GM12801 (cell line): Measurements from ENCODE around the gene VOPP1.

ENCODE experiments used
- CTCF ChIP-seq: IDR thresholded peaks from one replicate; pipeline ENCODE4 v1.5.1; 2011; ENCODE audit warnings: control low read depth; ENCODE audit not compliant: insufficient read length; ENCODE audit errors: extremely low read depth

The VOPP1 gene

DNA sequence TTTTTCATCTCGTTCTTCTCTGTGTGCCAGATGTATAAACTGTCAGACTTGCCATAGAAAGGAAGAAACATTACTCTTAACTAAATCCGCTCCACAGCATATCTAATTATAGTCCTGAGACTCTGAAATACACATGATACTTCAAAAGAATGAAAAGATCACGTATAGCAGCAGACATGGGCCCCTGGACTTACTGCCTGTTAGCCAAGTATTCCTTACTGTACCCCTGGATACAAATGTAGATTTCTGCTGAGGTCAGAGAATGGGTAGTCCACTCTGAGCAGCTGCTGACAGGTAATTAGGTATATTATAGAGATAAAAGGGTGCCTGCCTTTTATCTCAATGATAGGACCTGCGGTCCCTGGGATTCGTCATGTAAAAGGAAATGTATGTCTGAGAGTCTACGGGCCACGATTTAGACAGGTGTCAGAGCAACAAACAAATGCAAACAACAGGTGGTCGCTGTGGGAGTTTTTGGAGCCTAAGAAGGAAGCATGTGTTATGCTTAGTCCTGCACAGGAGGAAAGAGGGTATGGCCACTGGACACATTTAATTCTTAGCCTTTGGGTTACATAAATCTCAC is 69.4 kb downstream of the VOPP1 start:
- no peak for TF ChIP-seq CTCF

- no peak for TF ChIP-seq CTCF
Measured at GRCh38 chr7:55502124-55502857, 70.0 kb downstream of the VOPP1 start.

DNA sequence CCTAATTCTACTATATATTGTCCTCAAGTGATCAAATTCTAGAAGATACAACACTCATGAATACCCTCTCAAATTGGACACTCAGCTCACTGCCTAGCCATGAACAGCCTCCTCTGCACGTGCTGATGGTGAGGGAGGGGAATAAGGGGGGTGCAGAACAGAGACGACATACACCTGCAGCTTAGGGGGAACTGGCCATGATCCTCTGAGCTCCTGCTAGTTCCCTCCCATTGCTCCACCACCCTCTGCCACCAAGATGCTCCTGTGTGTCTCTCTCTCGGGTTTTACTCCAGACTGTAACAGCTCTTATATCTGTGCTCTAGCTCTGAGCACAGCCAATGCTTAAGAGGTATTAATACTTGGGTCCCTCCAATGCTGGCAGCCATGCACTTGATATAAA is 70.7 kb downstream of the VOPP1 start:
- no peak for TF ChIP-seq CTCF

DNA sequence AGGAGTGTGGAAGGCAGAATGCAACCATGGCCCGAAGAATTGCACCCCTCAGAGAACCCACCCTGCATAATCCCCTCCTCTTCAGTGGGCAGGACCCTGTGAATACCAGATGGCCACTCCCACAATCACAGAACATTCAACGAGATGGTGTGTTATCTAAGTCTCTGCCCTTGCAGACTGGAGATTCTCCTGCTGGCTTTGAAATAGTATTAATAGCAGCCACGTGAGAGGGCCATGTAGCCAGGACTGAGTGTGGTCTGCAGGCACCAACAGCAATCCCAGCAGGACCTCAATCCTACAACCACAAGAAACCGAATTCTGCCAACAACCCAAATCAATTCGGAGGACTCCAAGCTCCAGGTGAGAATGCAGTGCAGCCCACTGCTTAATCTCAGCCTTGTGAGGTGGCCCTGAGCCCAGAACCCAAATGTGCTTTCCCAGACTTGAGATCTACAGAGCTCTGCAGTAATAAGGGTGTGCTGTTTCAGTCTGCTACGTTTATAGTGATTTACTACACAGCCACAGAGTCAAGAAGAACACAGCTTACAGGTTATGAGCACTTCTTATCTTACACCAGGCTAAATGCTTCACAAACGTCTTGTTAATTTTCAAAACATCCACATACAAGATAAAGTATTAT is 72.1 kb downstream of the VOPP1 start:
- no peak for TF ChIP-seq CTCF

DNA sequence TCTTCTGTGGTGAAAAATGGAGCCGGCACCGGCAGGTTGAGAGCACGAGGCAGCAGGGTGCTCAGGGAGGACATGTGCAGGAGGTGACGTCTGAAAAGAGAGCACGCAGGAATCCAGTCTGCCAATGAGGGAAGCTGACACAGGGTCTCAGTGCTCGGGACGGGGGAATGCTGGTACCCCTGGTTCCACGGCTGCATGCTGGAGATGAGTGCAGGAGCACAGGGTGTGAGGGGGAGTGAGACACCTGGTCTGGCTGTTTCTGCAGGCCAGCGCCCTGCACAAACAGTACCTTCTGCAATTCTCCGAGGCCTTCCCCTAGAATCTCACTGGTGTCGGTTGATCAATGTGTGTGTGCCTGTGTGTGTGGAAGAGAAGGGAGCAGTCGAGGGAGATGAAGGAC is 72.7 kb downstream of the VOPP1 start:
- TF ChIP-seq CTCF, result no peak

- TF ChIP-seq CTCF, result no peak
Measured at GRCh38 chr7:55498770-55499169, 73.5 kb downstream of the VOPP1 start.

DNA sequence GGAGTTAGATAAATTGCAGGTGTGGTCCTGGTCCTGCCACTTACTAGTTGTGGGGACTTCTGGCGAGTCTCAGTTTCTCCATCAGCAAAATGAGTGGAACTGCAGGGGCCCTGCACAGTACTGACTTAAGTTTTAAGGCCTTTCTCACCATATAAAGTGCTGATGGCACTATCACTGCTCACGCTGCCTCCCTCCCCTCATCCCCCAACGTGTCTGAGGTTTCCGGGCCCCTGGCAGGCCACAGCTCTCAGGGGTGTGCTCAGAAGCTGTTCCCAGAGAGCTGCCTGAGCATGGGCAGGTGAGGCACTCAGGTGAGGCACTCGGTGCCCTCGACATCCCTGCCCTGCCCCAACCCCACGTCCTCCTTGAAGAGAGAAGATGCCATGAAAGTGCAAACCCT is 74.2 kb downstream of the VOPP1 start:
- TF ChIP-seq CTCF, result no peak
